ENCODE data around the gene PHC3. TPM values are rescaled to one million over a fixed set of nuclear protein-coding genes. Genes with fewer than 3 reads are reported as not detected.

PHC3 gene
- total and polyA plus RNA-seq, 10 donors = 4.9 to 130 (median 92.8) TPM

DNA sequence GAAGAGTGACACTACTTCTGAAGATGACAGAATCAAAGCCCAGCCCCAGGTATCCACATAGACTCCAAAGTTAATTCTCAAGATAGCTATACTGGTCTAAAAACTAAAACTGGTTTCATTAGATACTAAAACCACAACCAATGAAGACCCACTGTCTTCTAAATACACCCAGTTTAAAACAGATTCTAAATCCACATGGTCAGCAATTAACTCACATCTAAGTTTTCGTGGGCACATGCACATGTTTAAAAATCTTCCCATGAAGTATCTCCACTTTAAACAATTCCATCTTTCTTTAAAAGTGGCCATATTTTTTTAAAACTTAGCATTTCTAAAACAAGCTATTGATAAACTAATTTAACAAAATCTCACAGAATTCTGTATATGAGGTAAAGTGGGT lies 80.6 kb downstream of the PHC3 start:
- no peaks in the 10 kb centered on the region for H3K9me3 ChIP-seq
- no peak overlapping the region for H3K27ac ChIP-seq
- peaks cover 0 to 100% (median 63%) of the 10 kb centered on the region in 6 donors for H3K36me3 ChIP-seq
- intact Hi-C loops (cut with DNase I; ENCODE audit: low total_unique reads) = no loop called here
- WGBS, 5 donors = 91 to 98% (median 97%) methylated on average over 1 of the region's 1 CpG
- no peaks in the 10 kb centered on the region for H3K27me3 ChIP-seq (replicated peaks in 1 of 7)
- DNase-seq = no peak
- H3K4me3 ChIP-seq = no peak overlapping the region
- TF ChIP-seq POLR2AphosphoS5 (IDR thresholded peaks at IDR 0.05) (no peak), POLR2A (IDR thresholded peaks at IDR 0.05) (no peak)
- TF ChIP-seq, protein P1, sequence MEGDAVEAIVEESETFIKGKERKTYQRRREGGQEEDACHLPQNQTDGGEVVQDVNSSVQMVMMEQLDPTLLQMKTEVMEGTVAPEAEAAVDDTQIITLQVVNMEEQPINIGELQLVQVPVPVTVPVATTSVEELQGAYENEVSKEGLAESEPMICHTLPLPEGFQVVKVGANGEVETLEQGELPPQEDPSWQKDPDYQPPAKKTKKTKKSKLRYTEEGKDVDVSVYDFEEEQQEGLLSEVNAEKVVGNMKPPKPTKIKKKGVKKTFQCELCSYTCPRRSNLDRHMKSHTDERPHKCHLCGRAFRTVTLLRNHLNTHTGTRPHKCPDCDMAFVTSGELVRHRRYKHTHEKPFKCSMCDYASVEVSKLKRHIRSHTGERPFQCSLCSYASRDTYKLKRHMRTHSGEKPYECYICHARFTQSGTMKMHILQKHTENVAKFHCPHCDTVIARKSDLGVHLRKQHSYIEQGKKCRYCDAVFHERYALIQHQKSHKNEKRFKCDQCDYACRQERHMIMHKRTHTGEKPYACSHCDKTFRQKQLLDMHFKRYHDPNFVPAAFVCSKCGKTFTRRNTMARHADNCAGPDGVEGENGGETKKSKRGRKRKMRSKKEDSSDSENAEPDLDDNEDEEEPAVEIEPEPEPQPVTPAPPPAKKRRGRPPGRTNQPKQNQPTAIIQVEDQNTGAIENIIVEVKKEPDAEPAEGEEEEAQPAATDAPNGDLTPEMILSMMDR (IDR thresholded peaks at IDR 0.05 in 8 of 11, conservative IDR thresholded peaks at IDR 0.05 in 3 of 11) = no peak
- no peaks in the 10 kb centered on the region for H3K4me1 ChIP-seq

DNA sequence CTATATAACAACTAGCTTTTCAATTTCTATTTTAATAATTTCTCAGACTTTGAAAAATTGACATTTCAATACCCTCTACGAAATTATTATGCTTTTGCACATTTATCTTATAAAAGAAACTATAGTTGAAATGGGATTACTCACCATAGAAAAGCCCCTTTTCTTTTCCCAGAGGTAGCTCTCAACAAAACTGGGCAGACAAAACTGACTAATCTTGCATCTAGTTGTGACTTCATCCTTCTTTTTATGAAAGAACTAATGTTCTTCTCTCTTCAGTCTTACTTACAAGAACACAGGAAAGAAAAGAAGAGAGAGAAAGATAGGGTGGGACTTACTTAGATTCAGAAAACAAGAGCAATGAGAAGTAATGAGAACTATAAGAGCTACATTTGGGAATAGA lies 82.8 kb downstream of the PHC3 start:
- intact Hi-C loops (cut with DNase I; ENCODE audit: low total_unique reads) = no loop called here

DNA sequence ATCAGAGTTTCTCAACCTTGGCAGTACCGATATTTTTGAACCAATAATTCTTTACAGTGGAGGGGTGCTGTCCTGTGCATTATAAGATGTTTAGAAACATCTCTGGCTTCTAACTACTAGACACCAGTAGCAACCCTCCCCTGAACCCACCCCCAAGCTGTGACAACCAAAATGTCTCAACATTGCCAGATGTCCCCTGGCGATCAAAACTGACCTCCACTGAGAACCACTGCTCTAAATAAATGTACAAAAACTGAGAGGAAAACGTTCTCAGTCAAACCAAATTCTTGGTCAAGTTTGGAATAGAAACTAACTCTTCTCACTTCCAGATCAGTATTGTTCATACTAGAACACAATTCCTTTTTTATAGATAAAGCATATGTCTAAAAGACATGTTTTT lies 85.2 kb downstream of the PHC3 start:
- no peak overlapping the region for H3K4me3 ChIP-seq
- intact Hi-C loops (cut with DNase I; ENCODE audit: low total_unique reads) = no loop called here
- 86 to 93% (median 89%) methylated on average over 3 of the region's 3 CpGs for WGBS, 5 donors

More for the DNA sequence above, 82.8 kb downstream of the PHC3 start:
- Histone ChIP-seq H3K36me3 (peaks cover 0 to 100% (median 76%) of the 10 kb centered on the region in 6 donors), H3K4me1 (no peaks in the 10 kb centered on the region), H3K9me3 (no peaks in the 10 kb centered on the region), H3K27me3 (replicated peaks in 1 of 7) (no peaks in the 10 kb centered on the region), H3K27ac (no peak overlapping the region), H3K4me3 (no peak overlapping the region)
- TF ChIP-seq POLR2A (IDR thresholded peaks at IDR 0.05) (no peak), POLR2AphosphoS5 (IDR thresholded peaks at IDR 0.05) (no peak)
- TF ChIP-seq, protein P1 (IDR thresholded peaks at IDR 0.05 in 8 of 11, conservative IDR thresholded peaks at IDR 0.05 in 3 of 11) = no peak
- DNase-seq = no peak
- WGBS, 5 donors = 71 to 88% (median 78%) methylated on average over 1 of the region's 1 CpG

DNA sequence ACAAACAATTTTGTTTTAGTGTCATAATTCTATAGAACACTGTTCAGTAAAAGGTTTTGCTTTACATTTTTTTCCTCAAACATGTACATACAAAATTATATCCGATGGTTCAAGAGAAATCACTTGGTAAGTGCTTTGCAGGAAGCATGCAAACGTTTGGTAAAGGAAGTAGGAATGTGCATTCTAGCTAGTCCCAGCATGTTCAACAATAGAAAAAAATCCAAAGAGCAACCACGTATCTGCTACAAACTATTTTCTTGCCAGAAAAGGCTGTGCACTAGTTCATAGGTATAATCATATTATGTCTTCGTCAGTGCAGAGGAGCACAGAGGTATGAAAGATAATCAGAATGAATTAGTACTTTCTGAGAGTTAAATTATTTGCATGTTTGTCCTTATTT lies 85.8 kb downstream of the PHC3 start:
- Histone ChIP-seq H3K9me3 (no peaks in the 10 kb centered on the region), H3K27me3 (replicated peaks in 1 of 7) (no peaks in the 10 kb centered on the region), H3K4me1 (peaks cover 0 to under 1% (median 0%) of the 10 kb centered on the region in 6 donors), H3K36me3 (peaks cover 0 to 100% (median 56%) of the 10 kb centered on the region in 6 donors), H3K27ac (no peak overlapping the region), H3K4me3 (no peak overlapping the region)
- intact Hi-C loops (cut with DNase I; ENCODE audit: low total_unique reads) = no loop called here
- no peak for DNase-seq
- 76 to 83% (median 79%) methylated on average over 4 of the region's 4 CpGs for WGBS, 5 donors
- TF ChIP-seq, protein P1 (IDR thresholded peaks at IDR 0.05 in 8 of 11, conservative IDR thresholded peaks at IDR 0.05 in 3 of 11) = no peak
- no peak for TF ChIP-seq POLR2A (IDR thresholded peaks at IDR 0.05)
- no peak for TF ChIP-seq POLR2AphosphoS5 (IDR thresholded peaks at IDR 0.05)

More for the DNA sequence above, 85.2 kb downstream of the PHC3 start:
- Histone ChIP-seq H3K27me3 (replicated peaks in 1 of 7) (no peaks in the 10 kb centered on the region), H3K9me3 (no peaks in the 10 kb centered on the region), H3K27ac (no peak overlapping the region), H3K36me3 (peaks cover 0 to 100% (median 60%) of the 10 kb centered on the region in 6 donors), H3K4me1 (no peaks in the 10 kb centered on the region)
- no peak for TF ChIP-seq POLR2A (IDR thresholded peaks at IDR 0.05)
- TF ChIP-seq, protein P1 (IDR thresholded peaks at IDR 0.05 in 8 of 11, conservative IDR thresholded peaks at IDR 0.05 in 3 of 11) = no peak
- DNase-seq = no peak

Measured in spleen (tissue), 11 donors.